Smooth muscle cell (in vitro differentiated cells): ENCODE results near the gene CEP83. TPM values are rescaled to one million over a fixed set of nuclear protein-coding genes. Genes with fewer than 3 reads are reported as not detected.

ENCODE experiments used
- DNase-seq: peaks from one replicate; lab custom pipeline; 2025; ENCODE audit not compliant: unreplicated experiment; lab: John Stamatoyannopoulos, UW
- H2AFZ ChIP-seq: fragments of 200-600 bp; sonication (generic); 2 replicates; pipeline ENCODE4 v1.6.0; 2016; ENCODE audit warnings: antibody characterized with exemption, low read depth, mild to moderate bottlenecking
- H3F3A ChIP-seq: fragments of 200-600 bp; sonication (generic); 2 replicates; pipeline ENCODE4 v1.6.0; 2017; ENCODE audit warnings: antibody characterized with exemption, low read depth
- H3K27ac ChIP-seq: fragments of 200-600 bp; sonication (generic); 2 replicates; pipeline ENCODE4 v1.5.1; 2016; ENCODE audit warnings: low read depth, mild to moderate bottlenecking
- H3K27me3 ChIP-seq: fragments of 200-600 bp; sonication (generic); 2 replicates; pipeline ENCODE4 v1.6.1; 2016; ENCODE audit warnings: low read depth, mild to moderate bottlenecking
- H3K36me3 ChIP-seq: fragments of 200-600 bp; sonication (generic); 2 replicates; pipeline ENCODE4 v1.5.1; 2016; ENCODE audit warnings: low read depth
- H3K4me1 ChIP-seq: fragments of 200-600 bp; sonication (generic); 2 replicates; pipeline ENCODE4 v1.5.1; 2016; ENCODE audit warnings: low read depth
- H3K4me2 ChIP-seq: fragments of 200-600 bp; sonication (generic); 2 replicates; pipeline ENCODE4 v1.6.0; 2016; ENCODE audit warnings: mild to moderate bottlenecking
- H3K4me3 ChIP-seq: fragments of 200-600 bp; sonication (generic); 2 replicates; pipeline ENCODE4 v1.5.1; 2016; ENCODE audit warnings: mild to moderate bottlenecking
- H3K79me2 ChIP-seq: fragments of 200-600 bp; sonication (generic); 2 replicates; pipeline ENCODE4 v1.6.0; 2016; ENCODE audit warnings: low read depth, mild to moderate bottlenecking
- H3K9ac ChIP-seq: fragments of 200-600 bp; sonication (generic); 2 replicates; pipeline ENCODE4 v1.6.0; 2016; ENCODE audit warnings: low read depth
- H3K9me3 ChIP-seq: fragments of 200-600 bp; sonication (generic); replicated peaks from 2 replicates; pipeline ENCODE4 v1.5.1; 2016; ENCODE audit warnings: low read depth
- H4K20me1 ChIP-seq: fragments of 200-600 bp; sonication (generic); 2 replicates; pipeline ENCODE4 v1.6.0; 2016; ENCODE audit warnings: low read depth
- WGBS: methylation state at CpG from one replicate; pipeline ENCODE4 v1.1.7; 2016; ENCODE audit warnings: low lambda C conversion rate; 5-methylcytosine and 5-hydroxymethylcytosine counted together
- polyA plus RNA-seq: library from polyadenylated mRNA; unstranded; fragments of >200 nt; fragmentation: Nextera tagmentation; extraction: Ambion mirVana; gene quantifications from 2 replicates; pipeline ENCODE4 v1.2.1, GENCODE V29; 2016
- total RNA-seq: library from RNA; depleted of rRNA; stranded (reverse); fragments of >200 nt; gene quantifications from 2 replicates; pipeline ENCODE4 v1.2.3, GENCODE V29; 2014
- TF ChIP-seq, protein P1 (sequence below): fragments of 200-600 bp; sonication (generic); IDR thresholded peaks from 2 replicates; pipeline ENCODE4 v1.5.1; 2017; ENCODE audit warnings: borderline replicate concordance, mild to moderate bottlenecking, antibody characterized with exemption; ENCODE audit not compliant: insufficient read depth, poor library complexity, severe bottlenecking

The CEP83 gene
- total and polyA plus RNA-seq, 2 experiments from 2014 or later = 2.8 to 30.3 TPM

DNA sequence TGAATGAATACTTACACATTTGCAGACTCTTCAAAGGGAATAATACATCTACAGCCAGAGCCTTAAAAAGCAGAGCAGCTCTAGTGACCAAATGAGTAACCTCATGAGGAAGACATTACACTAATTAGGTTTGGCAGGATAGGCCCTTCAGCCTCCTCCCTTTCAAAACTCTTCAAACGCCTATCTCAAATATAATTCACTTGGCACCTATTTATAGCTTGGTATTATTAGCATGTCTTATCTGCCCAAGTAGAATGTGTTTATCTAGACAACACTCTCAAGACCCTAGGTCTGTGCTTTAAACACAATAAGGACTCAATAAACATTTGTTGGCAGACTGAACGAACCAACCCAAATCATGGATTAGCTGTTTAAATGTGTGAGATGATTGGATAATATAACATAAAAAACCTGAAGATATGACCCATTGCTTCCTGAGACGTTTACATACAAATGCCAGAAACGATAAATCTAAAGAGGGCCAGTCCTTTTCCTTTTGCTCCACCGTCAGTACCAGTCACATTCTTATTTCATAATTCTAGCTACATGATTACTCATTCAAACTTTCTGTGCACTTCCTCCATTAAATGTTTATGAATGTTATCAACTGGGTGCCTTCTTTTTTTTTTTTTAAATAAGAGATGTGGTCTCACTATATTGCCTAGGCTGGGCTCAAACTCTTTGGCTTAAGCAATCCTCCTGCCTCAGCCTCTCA lies 123.3 kb downstream of the CEP83 start:
- no peaks in the 10 kb centered on the region for H3K9me3 ChIP-seq
- H2AFZ ChIP-seq = no peak overlapping the region
- H3F3A ChIP-seq = no peaks in the 10 kb centered on the region
- no peak for DNase-seq
- no peak overlapping the region for H3K4me3 ChIP-seq
- H3K4me1 ChIP-seq = no peaks in the 10 kb centered on the region
- no peaks in the 10 kb centered on the region for H4K20me1 ChIP-seq
- H3K4me2 ChIP-seq = peak overlapping the region; percentile 17
- H3K36me3 ChIP-seq = no peaks in the 10 kb centered on the region
- TF ChIP-seq, protein P1, sequence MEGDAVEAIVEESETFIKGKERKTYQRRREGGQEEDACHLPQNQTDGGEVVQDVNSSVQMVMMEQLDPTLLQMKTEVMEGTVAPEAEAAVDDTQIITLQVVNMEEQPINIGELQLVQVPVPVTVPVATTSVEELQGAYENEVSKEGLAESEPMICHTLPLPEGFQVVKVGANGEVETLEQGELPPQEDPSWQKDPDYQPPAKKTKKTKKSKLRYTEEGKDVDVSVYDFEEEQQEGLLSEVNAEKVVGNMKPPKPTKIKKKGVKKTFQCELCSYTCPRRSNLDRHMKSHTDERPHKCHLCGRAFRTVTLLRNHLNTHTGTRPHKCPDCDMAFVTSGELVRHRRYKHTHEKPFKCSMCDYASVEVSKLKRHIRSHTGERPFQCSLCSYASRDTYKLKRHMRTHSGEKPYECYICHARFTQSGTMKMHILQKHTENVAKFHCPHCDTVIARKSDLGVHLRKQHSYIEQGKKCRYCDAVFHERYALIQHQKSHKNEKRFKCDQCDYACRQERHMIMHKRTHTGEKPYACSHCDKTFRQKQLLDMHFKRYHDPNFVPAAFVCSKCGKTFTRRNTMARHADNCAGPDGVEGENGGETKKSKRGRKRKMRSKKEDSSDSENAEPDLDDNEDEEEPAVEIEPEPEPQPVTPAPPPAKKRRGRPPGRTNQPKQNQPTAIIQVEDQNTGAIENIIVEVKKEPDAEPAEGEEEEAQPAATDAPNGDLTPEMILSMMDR = no peak
- H3K9ac ChIP-seq = no peak overlapping the region
- no peaks in the 10 kb centered on the region for H3K79me2 ChIP-seq
- no peaks in the 10 kb centered on the region for H3K27me3 ChIP-seq
- WGBS = 68% methylated on average over 5 of the region's 5 CpGs
- H3K27ac ChIP-seq = no peak overlapping the region

DNA sequence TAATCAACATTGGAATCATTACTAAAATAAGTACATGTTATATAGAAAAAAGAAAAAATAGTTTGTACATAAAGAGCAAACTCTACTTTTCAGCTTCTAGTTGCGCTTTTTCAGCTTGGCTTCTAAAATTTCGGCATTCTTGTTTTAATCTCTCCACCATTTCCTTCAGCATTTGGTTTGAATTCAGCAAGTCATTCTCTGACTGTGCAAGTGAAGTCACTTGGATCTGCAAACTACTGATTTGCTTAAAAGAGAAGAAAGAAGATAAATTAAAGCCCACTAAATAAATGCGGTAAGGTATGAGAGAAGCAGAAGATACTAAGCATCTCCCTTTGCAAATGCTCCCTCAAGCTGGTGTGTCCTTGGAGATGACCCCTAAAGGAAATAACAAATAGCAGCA lies 126.3 kb downstream of the CEP83 start:
- Histone ChIP-seq H3K27me3 (no peaks in the 10 kb centered on the region), H3K4me2 (no peak overlapping the region), H3K36me3 (no peaks in the 10 kb centered on the region), H3K27ac (no peak overlapping the region), H3K4me1 (no peaks in the 10 kb centered on the region), H3F3A (no peaks in the 10 kb centered on the region), H3K9ac (no peak overlapping the region), H2AFZ (no peak overlapping the region), H3K79me2 (no peaks in the 10 kb centered on the region), H4K20me1 (no peaks in the 10 kb centered on the region), H3K9me3 (no peaks in the 10 kb centered on the region), H3K4me3 (no peak overlapping the region)
- WGBS = over 99% methylated on average over 3 of the region's 3 CpGs
- no peak for DNase-seq
- TF ChIP-seq, protein P1 = no peak

DNA sequence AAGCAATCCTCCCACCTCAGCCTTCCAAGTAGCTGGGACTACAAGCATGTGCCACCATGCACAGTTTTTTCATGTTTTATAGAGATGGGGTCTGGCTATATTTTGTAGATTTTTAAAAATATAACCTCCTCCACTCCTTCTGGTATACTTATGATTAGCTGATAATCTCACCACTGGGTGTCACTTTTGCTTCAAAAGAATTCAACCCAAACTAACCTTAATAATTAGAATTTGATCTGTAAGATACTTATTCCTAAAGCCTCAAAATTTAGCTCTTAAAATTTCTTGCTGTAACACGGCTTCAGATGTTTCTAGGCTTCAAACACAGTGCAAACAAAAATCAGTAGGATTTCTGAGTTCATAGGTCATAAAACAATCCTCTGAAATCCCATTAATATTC lies 130.3 kb downstream of the CEP83 start:
- H2AFZ ChIP-seq = no peak overlapping the region
- H3K4me1 ChIP-seq = no peaks in the 10 kb centered on the region
- H3K27ac ChIP-seq = no peak overlapping the region
- DNase-seq = no peak
- no peak overlapping the region for H3K9ac ChIP-seq
- TF ChIP-seq, protein P1 = no peak
- H3K4me3 ChIP-seq = no peak overlapping the region
- no peaks in the 10 kb centered on the region for H3K9me3 ChIP-seq
- H3K36me3 ChIP-seq = no peaks in the 10 kb centered on the region
- no peaks in the 10 kb centered on the region for H3F3A ChIP-seq
- no peaks in the 10 kb centered on the region for H4K20me1 ChIP-seq
- no peak overlapping the region for H3K4me2 ChIP-seq
- H3K27me3 ChIP-seq = no peaks in the 10 kb centered on the region
- WGBS = 100% methylated on average over 1 of the region's 1 CpG
- no peaks in the 10 kb centered on the region for H3K79me2 ChIP-seq

DNA sequence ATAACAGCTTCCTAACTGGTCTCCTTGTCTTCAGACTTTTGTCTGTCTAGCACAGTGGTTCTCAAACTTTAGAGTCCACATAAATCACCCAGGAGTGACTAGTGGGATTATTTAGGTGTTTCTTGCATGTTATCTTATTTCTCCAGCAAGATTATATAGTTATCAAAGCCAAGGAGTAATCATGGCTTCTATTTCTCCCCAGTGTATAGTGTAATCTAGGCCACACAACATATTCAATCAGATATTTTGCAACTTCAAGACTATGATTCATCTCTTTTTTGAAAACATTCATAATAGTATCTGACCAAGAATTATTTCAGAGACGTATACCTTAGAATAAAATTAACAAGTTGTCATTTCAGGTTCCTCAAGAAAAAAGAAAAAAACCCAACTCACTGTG lies 131.9 kb downstream of the CEP83 start:
- Histone ChIP-seq H3K27me3 (no peaks in the 10 kb centered on the region), H3F3A (no peaks in the 10 kb centered on the region), H3K9ac (no peak overlapping the region), H3K27ac (no peak overlapping the region), H3K36me3 (no peaks in the 10 kb centered on the region), H3K9me3 (no peaks in the 10 kb centered on the region), H2AFZ (no peak overlapping the region), H3K4me3 (no peak overlapping the region), H4K20me1 (no peaks in the 10 kb centered on the region), H3K4me1 (no peaks in the 10 kb centered on the region), H3K4me2 (no peak overlapping the region), H3K79me2 (no peaks in the 10 kb centered on the region)
- TF ChIP-seq, protein P1 = no peak
- DNase-seq = no peak
- WGBS = 94% methylated on average over 1 of the region's 1 CpG
